ENCODE data around the gene KREMEN2.

The KREMEN2 gene

DNA sequence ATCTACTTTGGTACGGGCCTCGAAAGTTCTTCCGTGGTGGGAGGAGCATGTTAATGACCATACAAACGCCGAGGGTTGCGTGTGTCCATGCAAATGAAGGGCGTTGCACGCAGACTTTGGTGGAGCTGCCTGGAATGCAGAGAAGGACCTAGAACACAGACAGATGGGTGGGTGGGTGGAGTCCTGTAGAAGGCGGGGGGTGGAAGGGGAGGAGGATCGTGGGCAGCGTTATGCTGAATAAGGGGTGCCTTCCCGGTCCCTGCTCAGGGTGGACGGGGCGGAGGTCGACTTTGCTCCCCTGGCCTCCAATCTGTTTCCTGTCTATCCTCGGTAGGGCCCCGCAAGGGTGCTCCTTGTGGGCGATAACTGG, 4.3 kb downstream of the KREMEN2 start:
- H3K9me3 ChIP-seq (ENCODE audit: control insufficient read depth, insufficient read depth, low read length) = no peaks in the 10 kb centered on the region
- peaks cover 5% of the 10 kb centered on the region for H3K4me1 ChIP-seq (ENCODE audit: control insufficient read depth, insufficient read depth, low read length)

DNA sequence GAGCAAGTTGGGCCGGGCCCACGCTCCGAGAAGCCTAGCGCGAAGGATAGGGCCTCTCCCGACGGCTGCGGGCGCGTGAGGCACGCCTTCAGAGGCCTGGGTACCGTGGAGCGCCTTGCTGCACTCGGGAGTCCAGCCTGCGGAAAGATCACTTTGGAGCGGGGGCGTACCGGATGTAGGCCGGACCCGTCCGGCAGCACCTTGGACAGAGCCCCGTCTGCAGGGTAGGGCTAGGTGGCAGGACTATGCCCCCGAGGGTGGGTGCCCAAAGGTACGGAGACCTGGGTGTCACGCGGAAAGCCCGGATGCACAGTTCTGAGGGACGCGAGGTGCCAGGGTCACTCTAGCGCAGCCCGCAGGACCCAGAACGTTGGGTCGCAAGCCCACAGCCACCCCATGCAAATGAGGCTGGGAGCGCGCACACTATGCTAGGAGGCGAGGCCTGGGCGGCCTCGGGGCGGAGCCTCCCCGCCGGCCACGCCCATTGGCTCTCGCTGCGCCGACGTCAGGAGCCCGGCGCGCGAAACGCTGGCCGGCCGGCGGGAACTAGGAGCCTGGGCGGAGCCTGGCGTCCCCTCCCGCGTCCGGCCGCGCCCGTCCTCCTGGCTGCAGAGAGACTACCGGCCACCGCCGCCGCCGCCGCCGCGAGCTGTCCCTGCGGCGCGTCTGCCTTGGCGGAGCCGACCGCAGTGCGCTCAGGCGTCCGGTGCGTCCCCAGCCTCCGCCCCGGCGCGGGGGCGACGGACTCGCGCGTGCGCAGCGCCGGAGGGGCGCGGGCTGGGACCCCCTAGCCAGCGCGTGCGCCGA, 4.9 kb downstream of the KREMEN2 start, which contains the start of gene PAQR4:
TSS of gene PAQR4 (plus strand) at position 611 of the 807 bp plus-strand sequence. CDS start 327 bp downstream, outside the sequence.
- Histone ChIP-seq H3K27me3 (ENCODE audit: control insufficient read depth, insufficient read depth, low read length) (peaks cover 4% of the 10 kb centered on the region), H3K36me3 (ENCODE audit: control insufficient read depth, insufficient read depth, low read length) (peaks cover 24% of the 10 kb centered on the region), H3K9ac (ENCODE audit: low read depth, low read length) (peak within 1 kb of the TSS; percentile 60), H3K4me3 (ENCODE audit: low read depth, low read length) (peak within 1 kb of the TSS; percentile 72), H3K4me1 (ENCODE audit: control insufficient read depth, insufficient read depth, low read length) (peaks cover 5% of the 10 kb centered on the region), H3K9me3 (ENCODE audit: control insufficient read depth, insufficient read depth, low read length) (no peaks in the 10 kb centered on the region)

More for the DNA sequence above, 4.3 kb downstream of the KREMEN2 start:
- Histone ChIP-seq H3K4me3 (ENCODE audit: low read depth, low read length) (peak overlapping the region; percentile 72), H3K27me3 (ENCODE audit: control insufficient read depth, insufficient read depth, low read length) (peaks cover 4% of the 10 kb centered on the region), H3K9ac (ENCODE audit: low read depth, low read length) (no peak overlapping the region), H3K36me3 (ENCODE audit: control insufficient read depth, insufficient read depth, low read length) (peaks cover 20% of the 10 kb centered on the region)

DNA sequence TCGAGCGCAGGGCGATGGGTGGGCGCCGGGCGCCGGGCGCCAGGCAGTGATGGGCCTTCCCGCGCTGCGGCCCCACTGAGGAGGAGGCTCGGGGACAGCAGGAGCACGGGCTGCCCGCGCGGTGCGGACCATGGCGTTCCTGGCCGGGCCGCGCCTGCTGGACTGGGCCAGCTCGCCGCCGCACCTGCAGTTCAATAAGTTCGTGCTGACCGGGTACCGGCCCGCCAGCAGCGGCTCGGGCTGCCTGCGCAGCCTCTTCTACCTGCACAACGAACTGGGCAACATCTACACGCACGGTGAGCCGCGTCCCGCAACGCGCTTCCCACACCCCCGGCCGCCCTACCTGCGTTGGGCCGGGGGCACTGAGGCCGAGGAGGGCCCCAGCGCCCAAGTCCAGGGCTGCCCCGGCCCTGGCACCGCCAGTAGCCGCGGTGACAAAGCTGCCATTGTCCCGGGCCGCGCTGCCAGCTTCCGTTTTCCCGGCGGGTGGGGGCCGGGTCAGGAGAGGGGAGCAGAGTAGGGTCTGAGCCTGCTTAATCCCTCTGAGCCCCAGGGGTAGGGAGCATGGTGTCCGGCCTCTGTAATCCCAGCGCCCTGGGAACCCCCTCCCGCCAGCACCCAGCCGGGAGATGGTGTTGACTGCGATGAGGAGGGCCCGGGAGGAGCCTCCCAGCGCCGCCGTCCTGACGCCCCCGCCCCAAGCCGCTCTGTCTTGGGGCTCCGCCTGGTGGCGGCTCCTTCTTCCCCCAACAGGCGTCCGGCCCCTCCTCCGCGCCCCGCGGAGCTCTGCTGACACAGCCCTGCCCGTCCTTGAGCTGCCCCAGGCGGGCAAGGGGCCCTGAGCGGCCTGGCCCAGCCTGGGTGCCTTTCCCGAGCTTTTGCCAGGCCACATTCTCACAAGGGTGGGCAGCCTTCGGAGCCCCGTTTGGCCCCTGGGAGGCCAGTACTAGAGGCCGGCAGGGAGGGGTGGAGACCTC, 5.8 kb downstream of the KREMEN2 start:
- Histone ChIP-seq H3K9ac (ENCODE audit: low read depth, low read length) (peak overlapping the region; percentile 60), H3K36me3 (ENCODE audit: control insufficient read depth, insufficient read depth, low read length) (peaks cover 33% of the 10 kb centered on the region), H3K4me1 (ENCODE audit: control insufficient read depth, insufficient read depth, low read length) (peaks cover 5% of the 10 kb centered on the region), H3K9me3 (ENCODE audit: control insufficient read depth, insufficient read depth, low read length) (no peaks in the 10 kb centered on the region), H3K27me3 (ENCODE audit: control insufficient read depth, insufficient read depth, low read length) (peaks cover 4% of the 10 kb centered on the region), H3K4me3 (ENCODE audit: low read depth, low read length) (peak overlapping the region; percentile 72)

DNA sequence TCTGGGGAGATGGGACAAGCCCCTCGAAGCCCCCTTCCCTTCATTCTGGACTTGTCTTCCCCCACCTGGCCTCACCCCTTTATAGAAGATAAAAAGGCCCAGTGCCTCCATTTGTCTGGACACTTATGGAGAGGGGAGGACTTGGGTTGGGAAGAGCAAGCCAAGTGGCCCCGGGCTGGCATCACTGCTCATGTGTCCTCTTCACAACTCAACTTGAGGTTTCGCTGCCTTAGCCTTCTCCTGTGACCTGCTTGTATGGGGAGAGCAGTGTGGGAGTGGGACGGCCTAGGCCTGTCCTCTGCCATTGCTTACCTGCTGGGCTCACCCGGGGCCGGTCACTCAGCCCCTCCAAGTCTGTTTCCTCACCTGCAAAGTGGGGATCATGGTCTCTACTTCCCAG, 6.5 kb downstream of the KREMEN2 start:
- H3K4me1 ChIP-seq (ENCODE audit: control insufficient read depth, insufficient read depth, low read length) = peaks cover 5% of the 10 kb centered on the region
- peaks cover 40% of the 10 kb centered on the region for H3K36me3 ChIP-seq (ENCODE audit: control insufficient read depth, insufficient read depth, low read length)
- H3K9me3 ChIP-seq (ENCODE audit: control insufficient read depth, insufficient read depth, low read length) = no peaks in the 10 kb centered on the region
- H3K4me3 ChIP-seq (ENCODE audit: low read depth, low read length) = peak overlapping the region; percentile 72
- peaks cover 4% of the 10 kb centered on the region for H3K27me3 ChIP-seq (ENCODE audit: control insufficient read depth, insufficient read depth, low read length)
- peak overlapping the region; percentile 37 for H3K9ac ChIP-seq (ENCODE audit: low read depth, low read length)

DNA sequence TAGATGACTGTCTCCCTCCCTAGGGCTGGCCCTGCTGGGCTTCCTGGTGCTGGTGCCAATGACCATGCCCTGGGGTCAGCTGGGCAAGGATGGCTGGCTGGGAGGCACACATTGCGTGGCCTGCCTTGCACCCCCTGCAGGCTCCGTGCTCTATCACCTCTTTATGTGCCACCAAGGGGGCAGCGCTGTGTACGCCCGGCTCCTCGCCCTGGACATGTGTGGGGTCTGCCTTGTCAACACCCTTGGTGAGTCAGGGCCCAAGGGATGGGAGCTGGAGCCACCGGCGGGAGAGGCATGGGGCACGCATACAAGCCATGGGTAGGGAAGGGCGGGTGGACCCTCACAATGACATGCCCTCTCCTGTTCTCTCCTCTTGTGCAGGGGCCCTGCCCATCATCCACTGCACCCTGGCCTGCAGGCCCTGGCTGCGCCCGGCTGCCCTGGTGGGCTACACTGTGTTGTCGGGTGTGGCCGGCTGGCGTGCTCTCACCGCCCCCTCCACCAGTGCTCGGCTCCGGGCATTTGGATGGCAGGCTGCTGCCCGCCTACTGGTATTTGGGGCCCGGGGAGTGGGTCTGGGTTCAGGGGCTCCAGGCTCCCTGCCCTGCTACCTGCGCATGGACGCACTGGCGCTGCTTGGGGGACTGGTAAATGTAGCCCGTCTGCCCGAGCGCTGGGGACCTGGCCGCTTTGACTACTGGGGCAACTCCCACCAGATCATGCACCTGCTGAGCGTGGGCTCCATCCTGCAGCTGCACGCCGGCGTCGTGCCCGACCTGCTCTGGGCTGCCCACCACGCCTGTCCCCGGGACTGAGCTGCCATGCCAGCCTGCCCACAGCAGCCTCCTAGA, 7.3 kb downstream of the KREMEN2 start:
- Histone ChIP-seq H3K4me3 (ENCODE audit: low read depth, low read length) (peak overlapping the region; percentile 72), H3K9ac (ENCODE audit: low read depth, low read length) (no peak overlapping the region), H3K36me3 (ENCODE audit: control insufficient read depth, insufficient read depth, low read length) (peaks cover 46% of the 10 kb centered on the region), H3K4me1 (ENCODE audit: control insufficient read depth, insufficient read depth, low read length) (peaks cover 5% of the 10 kb centered on the region), H3K9me3 (ENCODE audit: control insufficient read depth, insufficient read depth, low read length) (no peaks in the 10 kb centered on the region), H3K27me3 (ENCODE audit: control insufficient read depth, insufficient read depth, low read length) (peaks cover 4% of the 10 kb centered on the region)

DNA sequence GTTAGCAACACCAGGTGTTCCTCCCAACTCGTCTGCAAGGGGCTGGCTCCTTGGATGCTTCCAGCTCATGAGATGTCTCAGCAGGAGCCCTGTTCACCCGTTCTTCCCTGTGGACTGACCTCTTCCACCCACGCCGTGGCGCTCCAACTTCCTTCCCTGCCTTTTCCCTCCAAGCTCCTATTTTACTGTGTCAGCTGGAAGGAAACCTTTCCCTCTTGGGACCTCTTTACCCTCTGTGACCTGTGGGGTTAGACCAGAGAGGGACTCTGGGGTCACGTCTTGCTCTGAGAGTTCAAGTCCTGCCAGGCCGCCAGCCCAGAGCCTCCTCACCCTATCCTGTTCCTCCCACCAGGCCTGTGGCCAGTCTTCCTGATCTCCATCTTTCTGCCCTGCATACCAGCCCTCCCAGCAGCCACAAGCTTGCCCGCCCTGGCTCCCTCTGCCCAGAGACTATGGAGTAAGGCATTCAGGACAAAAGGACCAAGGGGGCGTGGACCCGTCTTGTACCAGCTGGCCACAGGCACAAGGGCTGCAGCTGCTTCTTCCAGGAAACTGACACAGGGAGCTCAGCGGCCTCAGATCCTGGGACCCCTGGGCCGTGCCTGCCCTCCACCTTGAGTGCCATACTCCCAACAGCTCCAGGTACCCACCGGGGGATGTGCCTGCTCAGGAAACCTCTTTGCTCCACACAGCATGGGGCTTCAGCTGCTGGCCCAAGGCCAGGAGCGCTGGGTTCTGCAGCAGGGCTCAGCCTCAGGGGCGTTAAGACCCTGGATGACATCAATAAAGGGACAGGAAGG, 8.1 kb downstream of the KREMEN2 start:
- Histone ChIP-seq H3K36me3 (ENCODE audit: control insufficient read depth, insufficient read depth, low read length) (peaks cover 54% of the 10 kb centered on the region), H3K27me3 (ENCODE audit: control insufficient read depth, insufficient read depth, low read length) (peaks cover 4% of the 10 kb centered on the region), H3K4me1 (ENCODE audit: control insufficient read depth, insufficient read depth, low read length) (peaks cover 5% of the 10 kb centered on the region), H3K9ac (ENCODE audit: low read depth, low read length) (no peak overlapping the region), H3K4me3 (ENCODE audit: low read depth, low read length) (no peak overlapping the region), H3K9me3 (ENCODE audit: control insufficient read depth, insufficient read depth, low read length) (no peaks in the 10 kb centered on the region)

DNA sequence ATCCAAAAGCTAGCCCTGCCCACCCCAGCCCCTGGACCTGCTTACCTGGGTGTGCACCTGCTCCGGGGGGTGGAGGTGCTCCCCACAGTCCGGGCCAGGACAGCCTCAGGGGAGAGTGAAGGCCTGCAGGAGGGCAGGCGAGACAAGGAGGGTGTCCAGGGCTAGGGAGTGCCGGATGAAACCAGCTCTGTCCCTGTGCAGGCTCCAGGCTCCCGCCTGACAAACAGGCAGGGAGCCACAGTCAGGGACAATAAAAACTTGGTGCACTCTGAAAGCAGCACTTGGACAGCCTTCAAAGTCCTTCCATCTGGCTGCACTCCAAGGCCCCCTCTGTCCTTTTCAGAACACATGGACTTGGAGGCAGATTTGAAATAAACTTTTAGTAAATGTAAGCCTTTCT, 9.0 kb downstream of the KREMEN2 start:
- peaks cover 60% of the 10 kb centered on the region for H3K36me3 ChIP-seq (ENCODE audit: control insufficient read depth, insufficient read depth, low read length)
- H3K9ac ChIP-seq (ENCODE audit: low read depth, low read length) = no peak overlapping the region
- peaks cover 4% of the 10 kb centered on the region for H3K4me1 ChIP-seq (ENCODE audit: control insufficient read depth, insufficient read depth, low read length)
- no peaks in the 10 kb centered on the region for H3K27me3 ChIP-seq (ENCODE audit: control insufficient read depth, insufficient read depth, low read length)
- H3K4me3 ChIP-seq (ENCODE audit: low read depth, low read length) = no peak overlapping the region
- no peaks in the 10 kb centered on the region for H3K9me3 ChIP-seq (ENCODE audit: control insufficient read depth, insufficient read depth, low read length)

DNA sequence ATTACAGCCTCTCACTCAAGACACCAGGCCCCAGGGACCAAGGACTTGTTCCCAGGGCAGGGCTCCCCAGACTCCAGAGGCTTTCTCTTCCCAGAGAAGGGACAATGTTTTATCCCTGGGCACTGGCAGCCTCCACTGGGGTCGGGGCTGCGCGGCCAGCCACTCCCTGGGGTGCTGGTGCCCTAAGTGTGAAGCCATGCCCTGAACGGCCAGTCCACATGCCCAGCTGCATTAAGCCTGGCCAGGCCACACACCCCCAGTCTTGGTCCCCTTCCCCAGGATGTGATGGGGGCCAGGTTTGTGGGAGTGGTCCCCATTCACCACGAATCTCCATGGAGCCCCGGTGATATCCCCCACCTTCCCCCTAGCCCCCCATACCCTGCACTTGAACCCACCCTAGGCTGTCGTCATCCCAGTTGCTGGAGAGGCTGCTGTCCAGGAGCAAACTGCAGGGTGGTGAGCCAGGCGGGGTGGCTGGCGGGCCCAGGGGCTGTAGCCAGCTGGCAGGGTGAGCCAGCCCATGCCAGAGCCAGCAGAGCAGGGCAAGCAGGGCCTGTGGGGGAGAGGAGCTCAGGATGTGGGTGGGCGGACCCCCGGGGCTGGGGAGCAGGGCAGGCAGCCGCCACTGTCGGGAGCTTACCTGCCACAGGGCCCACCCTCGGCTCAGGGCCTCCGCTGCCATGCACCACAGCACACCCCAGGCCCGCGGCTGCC, 9.7 kb downstream of the KREMEN2 start:
- Histone ChIP-seq H3K27me3 (ENCODE audit: control insufficient read depth, insufficient read depth, low read length) (no peaks in the 10 kb centered on the region), H3K4me3 (ENCODE audit: low read depth, low read length) (no peak overlapping the region), H3K9me3 (ENCODE audit: control insufficient read depth, insufficient read depth, low read length) (no peaks in the 10 kb centered on the region), H3K36me3 (ENCODE audit: control insufficient read depth, insufficient read depth, low read length) (peaks cover 63% of the 10 kb centered on the region), H3K9ac (ENCODE audit: low read depth, low read length) (no peak overlapping the region), H3K4me1 (ENCODE audit: control insufficient read depth, insufficient read depth, low read length) (peaks cover 3% of the 10 kb centered on the region)

DNA sequence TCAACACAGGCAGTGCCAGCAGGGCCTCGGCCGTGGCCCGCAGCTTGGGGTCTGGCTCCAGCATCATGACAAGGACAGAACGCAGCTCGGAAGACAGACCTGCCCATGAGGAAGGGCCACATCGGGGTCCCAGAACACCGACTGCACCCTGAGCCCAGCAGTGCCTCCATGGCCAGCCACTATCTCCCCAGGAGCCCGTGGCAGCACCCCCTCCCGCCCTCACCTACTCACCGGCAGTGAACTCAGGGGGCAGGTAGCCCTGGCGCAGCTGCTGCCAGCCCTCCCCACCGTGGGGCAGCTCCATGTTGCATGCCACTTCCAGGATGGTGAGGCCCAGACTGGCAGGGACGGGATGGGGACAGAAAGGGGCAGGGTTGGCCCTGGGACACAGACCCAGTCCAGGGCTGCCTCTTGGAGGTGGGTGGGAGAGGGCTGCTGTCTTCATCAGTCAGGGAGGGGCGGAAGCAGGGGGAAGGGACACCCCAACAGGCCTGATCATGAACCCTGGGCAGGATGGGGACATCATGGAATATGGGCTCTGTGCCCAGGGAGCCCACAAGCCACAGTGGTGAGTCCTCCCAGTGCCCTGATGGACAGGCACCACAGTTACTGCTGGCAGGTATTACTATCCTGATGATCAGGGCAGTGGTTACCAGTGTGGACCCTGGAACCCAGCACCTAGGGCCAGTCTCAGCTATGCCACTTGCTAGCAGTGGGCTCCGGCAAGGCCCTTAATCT, 10.4 kb downstream of the KREMEN2 start:
- Histone ChIP-seq H3K36me3 (ENCODE audit: control insufficient read depth, insufficient read depth, low read length) (peaks cover 65% of the 10 kb centered on the region), H3K4me3 (ENCODE audit: low read depth, low read length) (no peak overlapping the region), H3K9ac (ENCODE audit: low read depth, low read length) (no peak overlapping the region), H3K4me1 (ENCODE audit: control insufficient read depth, insufficient read depth, low read length) (peaks cover 3% of the 10 kb centered on the region), H3K27me3 (ENCODE audit: control insufficient read depth, insufficient read depth, low read length) (no peaks in the 10 kb centered on the region), H3K9me3 (ENCODE audit: control insufficient read depth, insufficient read depth, low read length) (no peaks in the 10 kb centered on the region)
